AML-193 (cell line): ENCODE results near the gene RIGI.
"Not testable (repeated sequence)": the region's sequence is repeated elsewhere in the genome, so short reads cannot be mapped to it uniquely, and the experiment has no call there.

ENCODE experiments used
- DNase-seq, 2 experiments: peaks; one replicate each; lab custom pipeline; 2025; lab: John Stamatoyannopoulos, UW

Gene RIGI

DNA sequence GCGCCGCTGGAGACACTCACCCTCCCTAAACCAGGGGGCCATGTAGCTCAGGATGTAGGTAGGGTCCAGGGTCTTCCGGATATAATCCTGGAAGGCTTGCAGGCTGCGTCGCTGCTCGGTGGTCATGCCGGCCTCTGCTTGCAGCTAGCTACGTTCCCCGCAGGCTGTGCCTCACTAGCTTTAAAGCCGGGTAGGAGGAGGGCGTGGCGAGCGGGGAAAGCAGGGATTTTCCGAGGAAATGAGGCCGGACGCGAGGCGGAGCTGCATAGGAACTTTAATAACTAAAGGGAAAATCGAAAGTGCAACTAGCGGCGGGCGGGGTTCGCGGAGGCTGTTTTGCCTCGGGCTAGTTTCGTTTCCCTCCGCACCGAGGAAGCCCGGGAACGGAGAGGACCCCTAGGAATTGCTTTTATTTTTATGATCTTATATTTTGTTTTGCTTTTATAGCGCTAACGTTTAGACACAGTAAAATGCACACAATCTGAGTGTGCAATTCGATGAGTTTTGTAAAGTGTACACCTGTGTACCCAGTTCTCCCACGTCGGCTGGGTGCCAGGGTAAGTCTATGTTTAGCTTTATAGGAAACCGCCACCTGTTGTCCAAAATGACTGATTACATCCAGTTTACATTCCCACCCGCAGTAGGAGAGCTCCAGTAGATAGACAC lies at the start of gene RIGI:
RIGI (minus strand) TSS at position 156 of the 666 bp plus-strand sequence; CDS start at position 126, 30 bp downstream.
- peak; percentile 79 to 89 for DNase-seq

- peak in 1 of 2 experiments; percentile 8 for DNase-seq
Measured at GRCh38 chr9:32574858-32575257, 48.9 kb upstream of the RIGI start.

DNA sequence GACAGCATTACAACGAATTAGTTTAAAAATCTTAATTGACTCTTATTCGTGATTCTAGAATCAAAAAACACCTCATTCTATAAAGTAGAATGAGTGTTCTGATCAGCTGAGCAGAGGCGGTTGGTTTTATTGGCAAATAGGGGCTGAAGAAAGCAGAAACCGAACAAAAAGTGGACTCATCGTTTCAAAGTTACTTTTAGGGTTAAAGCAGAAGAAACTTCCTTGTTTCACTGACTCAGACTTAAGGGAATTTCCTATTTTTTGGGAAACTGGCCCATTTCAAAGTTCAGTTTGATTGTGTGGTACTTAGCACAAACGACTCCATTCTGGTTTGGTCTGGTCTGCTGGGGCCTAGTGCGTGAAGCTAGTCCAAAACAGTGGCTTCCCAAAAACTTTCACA lies 47.8 kb upstream of the RIGI start:
- DNase-seq = no peak

DNA sequence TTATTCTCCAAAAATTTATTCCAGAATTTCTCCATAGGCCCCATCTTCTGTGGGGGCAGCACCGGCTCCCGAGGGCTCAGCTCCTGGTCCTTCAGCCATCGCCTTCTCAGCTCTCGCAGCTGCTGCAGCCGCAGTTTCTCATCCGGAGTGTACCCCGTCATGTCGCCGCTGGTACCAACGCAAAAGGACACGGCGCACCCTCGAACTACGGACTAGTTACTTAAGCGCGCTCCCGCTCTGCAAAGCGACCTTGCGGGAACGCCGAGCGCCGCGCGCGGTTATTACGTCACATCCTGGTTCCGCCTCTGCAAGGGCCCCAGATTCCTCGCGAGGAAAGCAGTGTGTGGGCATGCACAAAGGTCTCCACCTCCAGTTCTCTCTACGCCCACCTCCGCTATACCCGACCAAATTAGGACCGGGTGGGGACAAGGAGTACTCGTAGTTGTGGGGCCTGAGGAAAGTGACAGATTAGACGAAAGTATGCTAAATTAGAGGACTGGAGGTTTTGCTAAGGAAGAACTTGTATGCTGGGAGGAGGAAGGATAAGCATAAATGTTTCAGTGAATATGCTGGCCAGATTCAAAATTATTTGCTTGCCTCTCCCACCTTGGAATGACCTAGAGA lies 47.0 kb upstream of the RIGI start, which contains the start of gene NDUFB6:
NDUFB6 (minus strand) TSS at position 260 of the 624 bp plus-strand sequence; CDS start at position 161, 99 bp downstream.
- DNase-seq = peak; percentile 93

- DNase-seq = peak; percentile 82 to 84
Measured at GRCh38 chr9:32571969-32572899, 46.2 kb upstream of the RIGI start.

DNA sequence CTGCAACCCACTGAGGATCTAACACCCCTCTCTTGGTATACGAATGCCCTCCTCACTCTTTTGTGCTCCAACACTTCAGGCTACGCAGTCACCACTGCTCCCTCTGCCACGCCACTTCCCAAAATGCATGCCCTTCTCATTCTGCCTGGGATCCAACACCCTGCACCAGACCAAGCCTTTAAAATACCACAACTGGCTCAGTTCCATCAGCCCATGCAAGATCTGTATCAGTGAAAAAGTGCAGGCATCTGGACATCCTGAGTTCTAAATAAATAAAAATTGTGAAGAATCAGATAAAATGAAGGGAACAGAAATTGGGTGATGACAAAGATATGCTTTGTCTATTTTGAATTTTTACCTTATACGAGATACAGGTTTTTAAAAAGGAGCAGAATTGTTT lies 44.3 kb upstream of the RIGI start:
- DNase-seq = no peak

GRCh38 chr9:32566770-32567169 lies 40.8 kb upstream of the RIGI start:
- DNase-seq = no peak

DNA sequence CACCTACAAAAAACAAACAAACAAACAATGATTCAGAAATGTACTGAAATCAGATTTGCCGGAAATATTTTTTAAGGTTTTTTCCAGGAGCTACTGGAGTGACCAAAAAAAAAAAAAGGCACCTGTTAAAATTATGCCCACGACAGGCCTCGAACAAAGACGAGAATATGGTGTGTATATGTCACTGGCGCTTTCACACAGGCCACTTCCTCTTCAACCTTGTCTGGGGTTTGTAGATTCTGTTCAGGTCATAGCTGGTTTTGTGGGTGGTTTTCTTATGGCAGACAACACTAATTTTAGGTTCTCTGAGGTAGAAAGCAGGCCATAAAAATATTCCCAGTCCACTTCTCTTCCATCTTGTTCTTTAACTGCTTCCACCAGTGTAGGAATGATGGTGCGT lies 40.0 kb upstream of the RIGI start:
- no peak for DNase-seq

- no peak for DNase-seq
Measured at GRCh38 chr9:32558408-32558934, 32.5 kb upstream of the RIGI start.

DNA sequence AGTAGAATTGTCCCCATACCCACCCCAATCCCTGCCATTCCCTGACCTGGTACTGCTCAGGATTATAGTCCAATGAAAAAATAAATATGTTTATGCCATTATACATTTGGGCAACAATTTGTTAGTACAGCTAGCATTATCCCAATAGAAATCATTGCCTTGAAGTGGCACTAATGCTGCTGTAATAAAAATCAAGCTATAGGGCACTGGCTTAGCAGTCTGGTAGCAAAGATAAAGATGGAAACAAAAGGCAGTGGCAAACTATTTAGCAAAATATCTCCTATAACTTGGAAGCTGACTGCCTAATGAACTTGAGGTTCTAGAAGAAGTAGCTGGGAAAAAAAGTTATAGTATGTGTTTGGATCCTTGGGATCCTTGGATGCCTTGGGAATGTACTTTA lies 28.6 kb upstream of the RIGI start:
- DNase-seq = no peak

DNA sequence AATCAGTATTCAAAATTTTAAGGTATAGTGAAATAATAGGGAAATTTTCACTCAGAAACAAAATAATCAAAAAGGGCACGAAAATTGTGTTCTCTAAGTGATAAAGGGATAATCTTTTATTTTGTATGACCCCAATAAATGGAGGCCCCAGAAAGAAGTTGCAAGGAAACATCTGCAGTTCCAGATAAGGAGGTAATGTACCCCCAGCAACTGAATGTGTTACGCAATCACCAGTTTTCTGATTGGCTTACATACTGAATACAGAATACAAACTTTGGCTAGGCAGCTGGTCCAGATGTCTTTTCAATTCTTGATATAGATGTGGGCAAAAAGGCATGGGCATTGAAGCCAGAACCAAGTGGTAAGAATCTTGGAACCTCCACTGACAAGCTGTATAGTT lies 28.1 kb upstream of the RIGI start:
- no peak for DNase-seq

DNA sequence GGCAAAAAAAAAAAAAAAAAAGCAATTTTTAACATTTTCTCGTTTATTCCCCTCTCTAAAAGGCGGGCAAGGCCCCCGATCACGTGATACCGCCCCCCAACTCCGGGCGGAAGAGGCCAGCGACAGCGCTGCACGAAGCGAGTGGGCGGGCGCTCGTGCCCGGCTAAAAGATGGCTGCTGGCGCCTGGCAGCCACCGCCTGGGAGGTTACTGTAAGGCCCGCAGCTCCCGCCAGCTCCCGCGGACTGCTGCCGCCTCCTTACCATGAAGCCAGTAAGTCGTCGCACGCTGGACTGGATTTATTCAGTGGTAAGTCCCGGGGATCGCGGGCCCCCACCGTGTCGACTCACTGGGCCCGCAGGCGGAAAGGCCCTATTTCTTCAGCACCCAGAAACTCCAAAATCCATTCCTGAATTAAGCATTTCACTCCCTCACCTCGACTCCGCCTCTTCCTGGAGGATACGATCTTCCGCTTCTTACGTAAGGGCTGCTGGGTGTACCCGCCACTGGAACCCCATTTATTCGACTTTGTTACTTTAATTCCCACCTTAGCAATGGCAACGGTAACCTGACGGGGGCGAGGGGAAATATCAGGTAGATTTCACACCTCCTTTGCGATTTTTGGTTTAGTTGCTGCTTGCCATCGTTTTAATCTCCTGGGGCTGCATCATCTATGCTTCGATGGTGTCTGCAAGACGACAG lies 26.3 kb upstream of the RIGI start, which contains the start of the genes SMIM27 and TOPORS:
SMIM27 (plus strand) TSS at position 156 of the 701 bp plus-strand sequence; CDS start at position 264, 108 bp downstream.
TOPORS (minus strand) TSS at position 415 of the 701 bp plus-strand sequence; CDS start at position 265, 150 bp downstream.
- peak; percentile 85 for DNase-seq

DNA sequence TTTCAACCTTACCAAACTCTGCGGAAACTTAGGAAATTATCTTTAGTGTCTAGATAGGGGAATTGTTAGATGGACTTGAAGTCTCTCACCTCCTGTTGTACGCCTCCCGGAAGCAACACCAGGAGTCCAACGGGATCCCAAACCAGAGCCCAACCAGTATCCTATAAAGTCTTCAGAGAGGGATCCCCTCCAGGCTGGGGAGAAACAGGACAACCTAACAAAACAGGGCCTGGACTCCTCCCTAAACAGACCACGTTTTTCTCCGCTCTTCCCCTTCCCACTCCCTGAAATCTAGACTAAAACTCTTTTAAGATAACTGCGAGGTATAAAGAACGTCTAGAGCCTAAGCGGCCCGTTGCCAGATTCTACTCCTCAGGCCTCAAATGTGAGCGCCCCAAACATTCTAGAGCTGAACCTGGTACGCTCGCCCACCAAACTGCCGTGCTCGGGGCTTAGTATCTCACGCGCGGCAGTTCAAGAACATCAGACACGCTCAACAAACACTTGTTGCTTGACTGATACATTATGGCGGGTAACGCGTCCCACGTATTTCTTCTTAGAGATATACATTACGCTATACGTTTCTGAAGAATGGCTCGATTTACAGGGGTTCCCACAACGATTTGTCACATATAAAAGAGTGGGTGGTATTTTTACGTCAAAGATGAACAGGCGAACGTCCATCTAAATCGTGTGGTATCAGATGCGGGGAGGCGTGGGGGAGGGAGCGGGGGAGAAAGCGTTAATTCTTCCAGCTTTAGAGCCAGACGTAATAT lies 25.5 kb upstream of the RIGI start:
- DNase-seq = no peak

- peak; percentile 68 to 72 for DNase-seq
Measured at GRCh38 chr9:32550562-32551275, 24.7 kb upstream of the RIGI start.

DNA sequence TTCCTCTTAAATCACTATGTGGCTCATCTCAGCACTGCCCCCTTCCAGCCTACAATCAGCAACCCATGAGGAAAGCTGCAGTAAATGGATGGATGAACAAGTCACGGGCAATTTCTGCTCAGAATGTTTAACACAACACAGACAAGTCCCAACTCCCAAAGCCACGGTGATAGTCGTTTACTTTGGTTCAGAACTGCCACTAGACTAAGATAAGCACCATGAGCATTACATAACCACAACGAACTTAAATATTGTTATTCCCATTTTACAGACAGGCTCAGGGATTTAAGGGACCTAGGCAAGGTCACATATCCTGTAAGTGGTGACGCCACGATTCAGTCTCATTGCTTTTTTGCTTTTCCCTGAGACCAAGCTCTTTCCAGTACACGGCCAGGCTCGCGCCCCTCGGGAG lies 24.2 kb upstream of the RIGI start:
- DNase-seq = no peak

DNA sequence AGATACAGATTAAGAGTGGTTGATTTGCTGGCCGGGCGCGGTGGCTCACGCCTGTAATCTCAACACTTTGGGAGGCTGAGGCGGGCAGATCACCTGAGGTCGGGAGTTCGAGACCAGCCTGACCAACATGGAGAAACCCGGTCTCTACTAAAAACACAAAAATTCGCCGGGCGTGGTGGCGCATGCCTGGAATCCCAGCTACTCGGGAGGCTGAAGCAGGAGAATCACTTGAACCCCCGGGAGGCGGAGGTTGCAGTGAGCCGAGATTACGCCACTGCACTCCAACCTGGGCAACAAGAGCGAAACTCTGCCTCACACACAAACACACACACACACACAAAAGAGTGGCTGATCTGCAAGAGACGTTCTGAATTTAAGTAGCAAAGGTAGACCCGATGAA lies 22.2 kb upstream of the RIGI start:
- DNase-seq = not testable (repeated sequence)

- no peak for DNase-seq
Measured at GRCh38 chr9:32545884-32546283, 19.9 kb upstream of the RIGI start.

- DNase-seq = no peak
Measured at GRCh38 chr9:32543047-32543446, 17.1 kb upstream of the RIGI start.

DNA sequence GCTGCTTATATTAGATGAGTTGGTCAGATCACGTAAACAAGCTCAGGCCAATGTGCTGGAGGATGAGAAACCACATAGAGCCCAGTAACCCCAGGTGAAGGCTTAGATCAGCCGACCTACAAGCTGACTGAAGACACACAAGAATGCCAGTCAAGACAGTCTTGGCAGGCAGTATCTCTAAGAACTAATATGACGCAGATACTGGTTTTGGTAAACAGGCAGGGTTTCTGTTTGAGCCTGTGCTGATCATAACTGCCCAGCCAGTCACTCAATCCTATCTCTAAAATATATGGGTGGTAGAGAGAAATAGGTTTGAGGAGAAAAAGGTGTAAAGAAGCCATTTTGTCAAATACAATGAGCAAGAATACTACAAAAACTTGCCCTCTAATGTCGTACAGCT lies 7.8 kb upstream of the RIGI start:
- no peak for DNase-seq

DNA sequence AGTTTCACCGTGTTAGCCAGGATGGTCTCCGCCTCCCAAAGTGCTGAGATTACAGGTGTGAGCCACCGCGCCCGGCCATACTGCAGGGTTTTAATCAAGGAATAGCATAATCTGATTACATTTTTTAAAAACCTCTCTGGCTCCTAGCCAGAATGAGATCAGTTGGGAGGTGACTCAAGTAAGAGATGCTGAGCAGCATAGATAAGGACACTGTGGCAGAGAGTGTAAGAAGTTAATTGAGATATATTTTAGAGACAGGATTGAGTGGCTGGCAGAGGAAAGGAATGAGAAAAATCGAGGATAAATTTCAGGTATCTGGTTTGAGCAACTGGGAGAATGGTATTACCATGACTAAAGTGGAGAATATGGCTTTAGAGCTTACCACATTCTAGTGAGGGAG lies 7.3 kb upstream of the RIGI start:
- DNase-seq = no peak
